Mucosa of rectum (tissue), 2 donors: ENCODE results near the gene THSD8.
A peak's percentile ranks its signal among the peaks of the same experiment; 100 is the strongest.

ENCODE experiments used
- H3K27ac ChIP-seq, 2 donors: one replicate each; pipeline ENCODE4 v1.7.0; 2013; ENCODE audit warnings: inconsistent platforms in 2 of 2, low read depth in 2 of 2, low read length in 2 of 2
- H3K27me3 ChIP-seq, 2 donors: one replicate each; pipeline ENCODE4 v1.7.0; 2013; ENCODE audit warnings: low read length in 2 of 2; ENCODE audit not compliant: control insufficient read depth in 2 of 2, insufficient read depth in 2 of 2
- H3K36me3 ChIP-seq, 2 donors: one replicate each; pipeline ENCODE4 v1.7.0; 2013; ENCODE audit warnings: low read length in 2 of 2; ENCODE audit not compliant: control insufficient read depth in 2 of 2, insufficient read depth in 2 of 2
- H3K4me1 ChIP-seq, 2 donors: one replicate each; pipeline ENCODE4 v1.7.0; 2013; ENCODE audit warnings: low read length in 2 of 2, mild to moderate bottlenecking in 1 of 2; ENCODE audit not compliant: control insufficient read depth in 2 of 2, insufficient read depth in 2 of 2
- H3K4me3 ChIP-seq, 2 donors: one replicate each; pipeline ENCODE4 v1.7.0; 2013; ENCODE audit warnings: low read length in 2 of 2
- H3K9ac ChIP-seq, 2 donors: one replicate each; pipeline ENCODE4 v1.7.0; 2013; ENCODE audit warnings: low read length in 2 of 2, low read depth in 1 of 2, mild to moderate bottlenecking in 1 of 2
- H3K9me3 ChIP-seq, 2 donors: one replicate each; pipeline ENCODE4 v1.7.0; 2013; ENCODE audit warnings: low read length in 2 of 2; ENCODE audit not compliant: control insufficient read depth in 2 of 2
- donor health status: healthy.
- donor health status: Normal muscosa, but diverticular disease.

The THSD8 gene

DNA sequence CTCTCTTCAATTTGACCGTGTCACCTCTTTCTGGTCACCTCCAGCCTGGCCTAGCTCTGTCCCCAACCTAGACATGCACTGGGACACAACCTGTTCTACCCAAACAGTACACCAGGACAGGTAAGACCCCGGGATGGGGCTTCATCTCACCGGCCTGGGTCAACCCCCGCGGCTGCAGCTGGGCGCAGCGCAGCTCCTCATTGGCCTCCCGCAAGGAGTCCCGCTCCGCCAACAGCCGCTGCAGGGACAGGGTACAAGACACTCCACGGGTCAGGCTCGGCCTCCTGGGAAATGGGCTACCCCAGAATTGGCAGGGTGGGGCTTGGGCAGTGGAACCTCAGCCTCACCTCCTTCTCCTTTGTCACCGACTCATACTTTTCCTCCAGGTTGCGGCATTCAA lies 34.2 kb upstream of the THSD8 start:
- H3K27ac ChIP-seq: no peak overlapping the region
- H3K9me3 ChIP-seq: no peaks in the 10 kb centered on the region
- no peak overlapping the region for H3K4me3 ChIP-seq
- H3K4me1 ChIP-seq: peaks cover 3 to 15% of the 10 kb centered on the region in 2 donors
- H3K27me3 ChIP-seq: no peaks in the 10 kb centered on the region
- peaks cover 16 to 23% of the 10 kb centered on the region in 2 donors for H3K36me3 ChIP-seq
- no peak overlapping the region for H3K9ac ChIP-seq

DNA sequence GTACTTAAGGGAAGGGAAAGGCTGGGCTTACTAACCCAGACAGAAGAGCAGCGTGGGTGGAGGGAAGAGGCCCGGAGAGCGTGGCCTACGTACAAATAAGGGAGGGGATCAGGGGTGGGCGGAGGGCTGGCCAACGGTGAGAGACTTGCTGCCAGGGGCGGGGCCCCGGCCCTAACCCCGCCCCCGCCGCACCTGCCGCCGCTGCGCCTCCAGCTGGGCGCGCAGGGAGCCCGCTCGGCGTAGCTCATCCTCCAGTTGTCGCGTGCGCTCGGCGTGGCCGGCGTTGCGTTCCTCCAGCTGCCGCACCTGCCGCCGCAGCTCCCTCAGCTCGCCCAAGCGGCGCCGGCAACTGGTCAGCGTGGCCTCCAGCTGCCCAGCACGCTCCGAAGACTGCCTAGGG lies 32.2 kb upstream of the THSD8 start:
- Histone ChIP-seq H3K36me3 (peaks cover 6 to 12% of the 10 kb centered on the region in 2 donors), H3K27ac (no peak overlapping the region), H3K27me3 (no peaks in the 10 kb centered on the region), H3K4me1 (peaks cover 11 to 18% of the 10 kb centered on the region in 2 donors), H3K9ac (no peak overlapping the region), H3K9me3 (no peaks in the 10 kb centered on the region), H3K4me3 (no peak overlapping the region)

DNA sequence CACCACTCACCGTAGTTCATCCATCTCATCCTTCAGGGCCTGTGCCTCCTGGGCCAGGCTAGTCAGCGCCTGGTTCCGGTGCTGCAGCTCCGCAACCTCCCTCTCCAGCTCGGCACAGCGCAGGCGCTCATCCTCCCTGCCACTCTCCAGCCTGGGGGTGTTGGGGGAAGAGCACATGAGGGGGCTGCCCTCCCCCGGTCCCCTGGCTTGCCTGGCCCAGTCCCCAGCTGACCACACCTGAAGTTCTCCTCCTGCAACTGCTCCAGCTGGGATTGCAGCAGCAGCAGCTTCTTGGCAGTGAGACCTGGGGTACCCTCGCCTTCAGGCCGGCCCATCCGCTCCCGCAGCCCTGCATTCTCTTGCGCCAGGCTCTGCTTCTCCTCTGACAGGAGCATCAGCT lies 30.9 kb upstream of the THSD8 start:
- H3K36me3 ChIP-seq: peaks cover 4 to 11% of the 10 kb centered on the region in 2 donors

DNA sequence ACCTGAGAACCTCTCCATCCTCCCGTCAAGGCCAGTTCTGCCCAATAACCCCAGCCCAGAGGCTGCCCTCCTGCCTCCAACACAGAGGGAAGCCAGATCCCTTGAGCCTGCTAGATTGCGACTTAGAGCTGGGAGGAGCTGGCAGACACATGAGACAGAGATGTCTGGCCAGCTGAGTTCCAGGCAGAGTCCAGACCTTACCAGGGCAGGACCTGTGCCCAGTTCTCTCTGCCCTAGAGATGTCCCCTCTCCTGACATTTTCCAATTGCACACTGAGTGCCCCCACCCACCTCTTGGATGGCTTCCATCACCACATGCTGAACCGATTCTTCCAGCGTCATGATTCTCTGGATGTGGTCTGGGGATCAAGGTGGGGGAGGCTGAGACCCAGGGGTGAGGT lies 29.5 kb upstream of the THSD8 start:
- H3K27me3 ChIP-seq: no peaks in the 10 kb centered on the region
- peaks cover 4 to 9% of the 10 kb centered on the region in 2 donors for H3K36me3 ChIP-seq
- H3K4me1 ChIP-seq: peaks cover 18 to 23% of the 10 kb centered on the region in 2 donors
- no peak overlapping the region for H3K9ac ChIP-seq
- H3K9me3 ChIP-seq: no peaks in the 10 kb centered on the region
- H3K4me3 ChIP-seq: no peak overlapping the region
- no peak overlapping the region for H3K27ac ChIP-seq

More for the DNA sequence above, 30.9 kb upstream of the THSD8 start:
- no peak overlapping the region for H3K9ac ChIP-seq
- H3K27me3 ChIP-seq: no peaks in the 10 kb centered on the region
- peaks cover 16 to 23% of the 10 kb centered on the region in 2 donors for H3K4me1 ChIP-seq
- H3K9me3 ChIP-seq: no peaks in the 10 kb centered on the region
- H3K4me3 ChIP-seq: no peak overlapping the region
- H3K27ac ChIP-seq: no peak overlapping the region

DNA sequence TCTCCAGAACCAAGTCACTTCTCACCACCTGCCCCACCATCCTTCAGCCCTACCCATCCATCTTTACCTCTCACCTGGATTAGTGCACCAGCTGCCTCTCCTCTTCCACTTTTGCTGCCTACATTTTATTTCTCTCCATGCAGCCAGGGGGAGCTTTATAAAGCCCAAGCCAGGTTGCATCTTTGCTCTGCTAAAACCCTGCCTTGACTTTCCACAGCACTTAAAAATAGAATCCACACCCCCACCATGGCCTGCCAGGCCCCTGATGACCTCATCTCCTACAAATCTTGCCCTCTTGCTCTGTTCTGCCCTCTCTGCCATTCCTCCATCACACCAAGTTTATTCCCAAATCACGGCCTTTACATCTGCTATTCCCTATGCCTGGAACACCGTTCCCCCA lies 28.3 kb upstream of the THSD8 start:
- peaks cover 0 to 3% of the 10 kb centered on the region in 2 donors for H3K36me3 ChIP-seq

DNA sequence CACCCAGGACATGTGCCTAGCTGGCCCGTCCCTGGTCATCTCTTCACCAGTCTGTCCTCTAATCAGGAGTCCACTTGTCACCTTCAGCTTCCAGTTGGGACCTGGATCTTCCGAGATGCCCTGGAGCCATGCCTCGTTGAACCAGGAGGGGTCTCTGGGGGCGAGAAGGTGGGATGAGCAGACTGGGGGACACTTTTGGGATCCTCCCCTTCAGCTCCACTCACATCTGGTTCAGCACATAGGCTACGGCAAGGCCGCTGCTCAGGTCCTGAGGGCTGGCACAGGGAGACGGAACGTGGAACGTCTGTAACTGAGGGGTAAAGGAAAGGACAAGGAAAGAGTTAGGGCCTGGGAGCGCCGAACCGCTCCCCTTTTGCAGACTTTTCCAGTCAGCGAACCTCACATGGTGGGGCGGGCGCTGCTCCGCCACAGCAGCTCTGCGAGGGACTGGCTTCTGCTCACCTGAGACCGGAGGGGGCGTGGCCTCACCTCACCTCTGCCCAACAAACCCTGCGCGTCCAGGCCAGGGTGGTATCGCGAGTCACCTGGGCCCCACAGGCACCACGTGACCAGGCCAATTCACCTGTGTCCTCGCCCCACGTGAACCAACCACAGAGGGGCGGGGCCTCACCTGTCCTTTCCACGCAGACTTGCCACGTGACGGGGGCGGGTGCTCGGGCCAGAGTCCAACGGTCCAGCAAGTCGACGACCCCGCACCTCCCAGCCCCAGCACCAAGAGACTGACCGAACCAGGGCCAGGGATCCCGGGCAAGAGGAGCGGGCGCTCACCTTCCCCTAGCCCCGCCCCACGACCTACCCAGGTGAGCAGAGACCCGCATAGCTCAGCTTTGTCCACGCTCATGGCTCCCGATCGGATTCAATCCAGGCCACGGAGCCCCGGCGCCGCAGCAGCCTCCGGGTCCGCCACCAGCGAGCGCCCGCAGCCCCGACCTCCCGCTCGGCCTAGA lies 27.0 kb upstream of the THSD8 start, which contains the start of gene HOOK2:
HOOK2 (minus strand) TSS at position 965 of the 968 bp plus-strand sequence; CDS start at position 862, 103 bp downstream.
- H3K27ac ChIP-seq: peak within 1 kb of the TSS; percentile 97 to 99
- H3K9ac ChIP-seq: peak within 1 kb of the TSS; percentile 74 to 92
- H3K36me3 ChIP-seq: no peaks in the 10 kb centered on the region
- H3K4me3 ChIP-seq: peak within 1 kb of the TSS; percentile 80 to 85
- H3K27me3 ChIP-seq: no peaks in the 10 kb centered on the region
- H3K9me3 ChIP-seq: no peaks in the 10 kb centered on the region
- H3K4me1 ChIP-seq: peaks cover 28 to 35% of the 10 kb centered on the region in 2 donors

More for the DNA sequence above, 28.3 kb upstream of the THSD8 start:
- Histone ChIP-seq H3K4me1 (peaks cover 27 to 30% of the 10 kb centered on the region in 2 donors), H3K27ac (no peak overlapping the region), H3K4me3 (no peak overlapping the region), H3K27me3 (no peaks in the 10 kb centered on the region), H3K9me3 (no peaks in the 10 kb centered on the region), H3K9ac (no peak overlapping the region)

DNA sequence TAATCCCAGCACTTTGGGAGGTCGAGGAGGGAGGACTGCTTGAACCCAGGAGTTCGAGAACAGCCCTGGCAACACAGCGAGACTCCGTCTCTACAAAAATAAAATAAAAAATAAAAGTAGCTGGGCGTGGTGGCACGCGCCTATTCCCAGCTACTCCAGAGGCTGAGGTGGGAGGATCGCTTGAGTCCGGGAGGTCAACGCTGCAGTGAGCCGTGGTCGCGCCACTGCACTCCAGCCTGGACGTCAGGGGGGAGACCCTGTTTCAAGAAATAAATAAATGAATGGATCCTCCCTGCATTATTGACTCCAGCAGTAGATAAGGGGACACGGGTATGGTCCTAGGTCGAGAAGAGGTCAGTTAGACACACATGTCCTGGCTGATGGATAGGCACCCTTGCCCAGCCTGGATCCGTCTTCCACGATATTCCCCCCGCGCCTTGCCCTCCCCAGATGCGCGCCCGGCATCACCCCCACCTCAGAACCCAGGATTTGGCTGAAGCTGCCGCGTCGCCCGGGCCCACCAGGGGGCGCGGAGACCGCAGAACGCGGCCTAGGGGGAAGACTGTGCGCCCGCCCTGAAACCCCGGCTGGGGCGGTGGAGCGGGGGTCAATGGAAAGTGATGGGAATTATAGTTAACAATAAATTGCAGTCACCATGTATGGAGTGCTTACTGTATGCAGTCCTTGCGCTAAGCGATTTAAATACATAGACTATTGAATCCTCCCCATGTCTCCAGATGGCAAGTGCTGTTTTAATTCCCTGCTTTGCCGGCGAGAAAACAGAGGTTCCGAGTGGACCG lies 24.5 kb upstream of the THSD8 start:
- no peaks in the 10 kb centered on the region for H3K9me3 ChIP-seq
- no peaks in the 10 kb centered on the region for H3K27me3 ChIP-seq
- H3K27ac ChIP-seq: peak overlapping the region; percentile 85 to 97
- peak overlapping the region; percentile 80 to 94 for H3K9ac ChIP-seq
- no peaks in the 10 kb centered on the region for H3K36me3 ChIP-seq
- H3K4me3 ChIP-seq: peak overlapping the region; percentile 69 to 87
- H3K4me1 ChIP-seq: peaks cover 31 to 38% of the 10 kb centered on the region in 2 donors

DNA sequence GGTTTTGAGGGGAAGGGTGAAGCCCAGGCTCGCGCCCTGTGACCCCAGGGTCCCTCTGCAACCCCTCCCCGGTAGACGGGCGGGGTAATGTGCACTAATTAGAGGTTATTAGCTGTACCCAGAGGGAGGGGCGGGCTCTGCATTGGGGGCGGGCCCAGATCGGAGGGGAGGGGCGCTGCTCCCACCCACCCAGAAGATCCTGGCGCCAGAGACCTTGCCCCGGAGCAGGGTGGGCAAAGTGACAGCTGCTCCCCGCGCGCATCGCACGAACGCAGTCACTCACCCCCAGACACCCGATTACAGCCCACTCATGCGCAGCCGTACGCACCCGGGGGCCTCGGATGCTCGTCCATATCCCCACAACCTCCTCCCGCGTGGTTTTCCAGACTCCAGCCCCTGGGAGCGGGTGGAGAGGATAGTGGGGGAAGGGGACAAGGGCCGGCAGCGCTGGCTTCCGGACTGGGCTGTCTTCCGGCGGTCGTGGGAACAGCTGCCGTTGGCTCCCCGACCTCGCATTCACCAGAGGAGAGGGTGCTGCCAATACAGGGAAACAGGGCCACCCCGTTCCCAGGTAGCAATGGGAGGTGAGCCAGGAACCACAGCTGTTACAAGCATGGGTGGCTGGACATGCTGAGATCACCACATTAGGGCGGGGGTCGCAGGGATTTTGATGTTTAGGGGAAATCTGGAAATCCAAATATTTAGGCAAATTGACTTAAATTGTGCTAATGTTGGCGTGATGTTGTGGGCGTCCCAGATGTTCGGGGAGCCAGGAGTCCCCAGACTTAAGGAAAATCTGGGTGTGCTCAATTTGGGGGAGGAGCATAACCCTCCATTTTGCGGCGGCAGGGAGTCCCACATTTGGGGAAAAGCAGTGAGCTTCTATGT lies 23.6 kb upstream of the THSD8 start:
- Histone ChIP-seq H3K4me3 (peak overlapping the region; percentile 69 to 87), H3K4me1 (peaks cover 37 to 45% of the 10 kb centered on the region in 2 donors), H3K27me3 (no peaks in the 10 kb centered on the region), H3K27ac (peak overlapping the region; percentile 85 to 97), H3K9ac (peak overlapping the region; percentile 80 to 94), H3K36me3 (no peaks in the 10 kb centered on the region), H3K9me3 (no peaks in the 10 kb centered on the region)

DNA sequence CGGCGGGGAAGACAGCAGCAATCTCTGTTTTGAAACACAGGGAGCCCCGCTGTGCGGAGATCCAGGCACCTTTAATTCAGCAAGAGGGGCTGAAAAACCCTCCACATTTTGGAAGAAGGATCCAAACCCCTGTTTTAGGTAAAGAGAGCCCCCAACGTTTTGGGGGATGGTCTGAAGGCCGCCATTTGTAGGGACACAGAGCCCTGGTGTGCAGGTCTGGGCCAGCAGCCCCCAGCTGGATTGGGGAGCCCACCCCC lies 23.0 kb upstream of the THSD8 start:
- Histone ChIP-seq H3K9ac (peak overlapping the region in 1 of 2 donors; percentile 80), H3K27ac (peak overlapping the region; percentile 85 to 97), H3K4me3 (peak overlapping the region; percentile 69 to 87), H3K4me1 (peaks cover 42 to 47% of the 10 kb centered on the region in 2 donors), H3K27me3 (no peaks in the 10 kb centered on the region), H3K36me3 (no peaks in the 10 kb centered on the region), H3K9me3 (no peaks in the 10 kb centered on the region)
